T-helper 2 cell treated with Interferon-gamma antibody and Interleukin-4, amounts not matched to agents 5 μg/mL and 100 μg/mL, for 36 hours (primary cell): Measurements from ENCODE around the gene MARK4.

ENCODE experiments used
- DNase-seq: peaks from one replicate; pipeline ENCODE4 v3.0.0; 2021; ENCODE audit warnings: low spot score
- H3K27ac Mint-ChIP-seq: one replicate; pipeline ENCODE4 v1.8.0; 2021; ENCODE audit warnings: mild to moderate bottlenecking, mixed read lengths
- H3K27me3 Mint-ChIP-seq: one replicate; pipeline ENCODE4 v1.8.0; 2021; ENCODE audit warnings: low read depth, mixed read lengths
- H3K36me3 Mint-ChIP-seq: one replicate; pipeline ENCODE4 v1.8.0; 2021; ENCODE audit warnings: low read depth, mixed read lengths
- H3K4me1 Mint-ChIP-seq: one replicate; pipeline ENCODE4 v1.8.0; 2021; ENCODE audit warnings: low read depth, mixed read lengths
- H3K4me3 Mint-ChIP-seq: one replicate; pipeline ENCODE4 v1.8.0; 2022; ENCODE audit warnings: mild to moderate bottlenecking, moderate library complexity, mixed read lengths
- H3K9me3 Mint-ChIP-seq: one replicate; pipeline ENCODE4 v1.8.0; 2021; ENCODE audit warnings: mixed read lengths

Gene MARK4

DNA sequence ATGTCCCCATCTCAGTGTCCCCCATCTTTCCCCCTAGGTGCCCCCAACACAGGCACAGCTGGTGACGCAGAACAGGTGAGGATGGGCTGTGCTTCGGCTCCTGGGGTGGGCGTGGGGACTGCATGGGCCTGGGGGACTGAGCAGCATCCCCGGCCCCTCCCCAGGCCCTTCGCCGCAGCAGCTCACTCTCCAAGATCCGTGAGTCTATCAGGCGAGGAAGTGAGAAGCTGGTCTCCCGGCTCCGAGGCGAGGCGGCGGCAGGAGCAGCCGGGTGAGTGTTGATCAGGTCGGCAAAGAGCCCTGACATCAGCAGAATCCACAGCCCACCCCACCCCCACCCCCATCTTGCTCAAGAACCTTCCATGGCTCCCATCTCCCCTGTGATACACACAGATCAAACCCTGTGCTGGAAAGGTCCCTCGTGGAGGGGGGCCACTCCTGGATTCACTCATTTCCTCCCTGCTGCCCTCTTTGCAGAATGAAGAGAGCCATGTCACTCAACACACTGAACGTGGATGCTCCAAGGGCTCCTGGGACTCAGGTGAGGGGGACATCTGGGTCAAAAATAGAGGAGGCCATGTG lies 99.5 kb downstream of the MARK4 start:
- Mint-ChIP-seq H3K27ac (no peak overlapping the region), H3K9me3 (no peaks in the 10 kb centered on the region), H3K4me1 (no peaks in the 10 kb centered on the region), H3K36me3 (peaks cover 12% of the 10 kb centered on the region), H3K4me3 (no peak overlapping the region), H3K27me3 (no peaks in the 10 kb centered on the region)
- DNase-seq = no peak

DNA sequence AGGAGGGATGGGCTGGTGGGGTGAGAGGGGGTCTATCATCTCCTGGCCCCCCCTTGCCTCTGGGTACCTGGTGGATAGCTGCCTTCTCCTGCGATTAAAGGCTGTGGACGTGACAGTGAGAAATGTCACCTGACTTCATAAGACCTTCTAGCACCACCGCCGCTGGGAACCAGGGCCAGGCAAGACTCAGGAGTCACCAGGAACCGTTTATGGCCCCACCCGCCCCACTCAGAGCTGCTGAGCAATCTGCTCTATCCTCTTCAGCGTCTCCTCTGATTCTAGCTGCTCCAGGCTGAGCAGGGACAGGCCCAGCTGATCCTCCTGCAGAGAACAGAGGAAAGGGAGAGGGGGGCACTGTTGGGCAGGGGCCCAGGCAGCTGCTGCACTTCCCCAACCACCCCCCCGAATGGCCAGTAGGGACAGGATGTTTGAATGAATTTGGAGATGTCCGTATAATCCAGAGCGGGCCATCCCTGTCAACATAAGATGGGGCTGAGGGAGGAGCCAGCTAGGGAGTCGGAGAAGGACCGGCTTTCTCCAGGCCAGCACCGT lies 100.4 kb downstream of the MARK4 start:
- no peak overlapping the region for H3K4me3 Mint-ChIP-seq
- no peaks in the 10 kb centered on the region for H3K9me3 Mint-ChIP-seq
- no peaks in the 10 kb centered on the region for H3K27me3 Mint-ChIP-seq
- no peak overlapping the region for H3K27ac Mint-ChIP-seq
- H3K36me3 Mint-ChIP-seq = peaks cover 17% of the 10 kb centered on the region
- no peak for DNase-seq
- no peaks in the 10 kb centered on the region for H3K4me1 Mint-ChIP-seq

- Mint-ChIP-seq H3K9me3 (no peaks in the 10 kb centered on the region), H3K27ac (no peak overlapping the region), H3K4me3 (no peak overlapping the region), H3K36me3 (peaks cover 19% of the 10 kb centered on the region), H3K27me3 (no peaks in the 10 kb centered on the region), H3K4me1 (no peaks in the 10 kb centered on the region)
- DNase-seq = no peak
Measured at GRCh38 chr19:45352062-45352461, 101.0 kb downstream of the MARK4 start.

- Mint-ChIP-seq H3K4me1 (no peaks in the 10 kb centered on the region), H3K27me3 (no peaks in the 10 kb centered on the region), H3K9me3 (no peaks in the 10 kb centered on the region), H3K36me3 (peaks cover 19% of the 10 kb centered on the region), H3K4me3 (no peak overlapping the region), H3K27ac (no peak overlapping the region)
- no peak for DNase-seq
Measured at GRCh38 chr19:45352471-45352870, 101.4 kb downstream of the MARK4 start.

DNA sequence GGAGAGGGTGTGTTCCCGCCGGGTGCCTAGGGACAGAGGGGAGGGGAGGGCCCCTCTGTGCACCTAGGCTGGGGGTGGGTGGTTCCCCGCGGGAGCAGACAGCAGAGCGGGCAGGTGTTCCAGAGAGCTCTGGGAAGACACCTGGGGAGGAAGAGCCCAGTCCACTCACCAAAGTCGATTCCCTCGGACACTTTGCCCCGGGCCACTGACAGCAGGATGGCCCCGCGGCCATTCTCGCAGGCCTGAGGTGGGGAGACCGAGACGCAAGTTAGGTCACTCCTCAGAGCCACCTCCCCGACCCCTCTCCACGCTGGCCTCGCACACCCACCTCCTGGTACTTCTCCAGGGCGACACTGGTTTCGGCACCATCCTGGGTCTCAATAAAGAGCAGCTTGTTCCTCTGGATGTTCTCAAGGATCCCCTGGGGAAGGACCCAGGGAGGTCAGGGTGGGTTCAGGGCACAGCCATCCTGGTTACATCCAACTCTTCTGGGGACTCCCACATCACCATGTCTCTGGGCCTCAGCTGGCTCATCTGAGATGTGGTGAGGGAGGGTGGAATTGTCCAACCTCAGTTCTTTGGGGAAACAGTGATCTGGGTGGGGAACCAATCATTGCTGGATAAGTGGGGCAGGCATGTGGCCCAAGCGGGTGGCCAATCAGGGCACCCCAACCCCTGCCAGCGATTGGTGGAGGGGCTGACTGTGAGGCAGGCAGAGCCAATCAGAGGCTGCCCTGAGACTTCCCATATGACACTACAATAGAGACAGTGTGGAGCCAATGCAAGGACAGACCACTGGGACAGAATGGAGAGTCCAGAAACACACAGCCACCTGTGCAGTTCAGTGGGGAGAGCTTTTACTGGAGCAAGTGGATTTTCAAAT lies 102.1 kb downstream of the MARK4 start:
- Mint-ChIP-seq H3K36me3 (peaks cover 24% of the 10 kb centered on the region), H3K27ac (no peak overlapping the region), H3K4me3 (no peak overlapping the region), H3K9me3 (no peaks in the 10 kb centered on the region), H3K4me1 (no peaks in the 10 kb centered on the region), H3K27me3 (no peaks in the 10 kb centered on the region)
- DNase-seq = no peak

DNA sequence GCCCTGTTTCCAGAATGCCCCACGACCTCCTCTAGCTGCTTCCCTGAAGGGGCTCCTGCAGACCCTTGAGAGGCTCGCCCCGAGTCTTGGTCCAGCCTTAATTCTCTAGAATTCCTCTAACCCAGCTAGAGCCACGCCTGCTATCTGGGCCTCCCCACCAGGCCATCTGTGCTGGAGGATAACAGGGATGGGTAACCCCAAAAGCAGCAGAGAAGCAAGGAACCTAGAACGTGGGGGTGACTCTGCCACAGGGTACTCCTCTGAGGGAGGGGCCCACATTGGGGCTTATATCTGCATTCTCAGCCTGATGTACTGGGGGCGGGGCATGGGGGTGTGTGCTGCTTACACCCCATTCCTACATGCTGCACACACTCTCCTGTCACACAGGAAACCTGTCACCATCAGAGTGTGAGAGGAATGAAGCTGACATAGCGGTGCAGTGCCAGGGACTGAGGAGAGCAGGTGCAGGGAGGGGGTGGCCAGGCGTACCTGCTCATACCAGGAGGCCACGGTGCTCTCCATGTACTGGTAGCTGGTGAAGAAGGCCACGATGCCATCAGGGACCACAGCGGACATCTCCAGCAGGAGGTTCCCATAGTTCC lies 103.3 kb downstream of the MARK4 start:
- Mint-ChIP-seq H3K36me3 (peaks cover 26% of the 10 kb centered on the region), H3K27me3 (no peaks in the 10 kb centered on the region), H3K4me3 (no peak overlapping the region), H3K9me3 (no peaks in the 10 kb centered on the region), H3K27ac (no peak overlapping the region), H3K4me1 (no peaks in the 10 kb centered on the region)
- DNase-seq = no peak
